Measurements from ENCODE around the gene BMP8B.

DNA sequence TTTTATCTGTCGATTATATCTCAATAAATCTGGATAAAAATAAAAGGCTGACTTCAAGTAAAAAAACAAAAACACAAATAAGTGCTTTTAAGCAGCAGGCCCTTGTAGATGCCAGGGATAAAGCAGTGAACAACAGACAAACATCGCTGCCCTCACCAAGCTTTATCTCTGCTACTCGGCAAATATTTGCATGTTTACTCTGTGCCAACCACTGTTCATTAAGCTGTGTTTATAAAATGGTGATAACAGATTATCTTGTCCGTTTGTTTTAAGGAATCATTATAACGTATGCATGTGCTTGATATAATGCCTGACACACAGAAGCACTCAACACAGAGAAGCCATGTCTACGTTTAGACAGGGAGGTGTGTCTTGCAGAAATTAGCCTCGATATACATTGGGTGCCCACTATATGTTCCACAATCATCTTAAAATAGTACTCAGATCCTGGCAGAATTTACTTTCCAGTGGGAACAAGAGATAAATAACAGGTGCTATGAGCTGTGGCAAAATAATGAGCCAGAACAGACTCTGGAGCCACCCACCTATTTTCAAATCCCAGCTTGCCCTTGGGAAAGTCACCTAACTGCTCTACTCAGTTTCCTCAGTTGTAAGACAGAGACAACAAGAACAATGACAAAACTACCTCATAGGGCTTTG, 47.4 kb upstream of the BMP8B start:
- TF ChIP-seq EZH2phosphoT487 (conservative IDR thresholded peaks at IDR 0.05; ENCODE audit: low read length) (no peak), CTCF (IDR thresholded peaks at IDR 0.05; ENCODE audit: insufficient read depth, low read length, poor library complexity, severe bottlenecking) (no peak)

All from SU-DHL-6 (cell line).